ENCODE measurements around the gene NAXD.

GRCh38 chr13:110661256-110661655, 45.9 kb downstream of the NAXD start:
- TF ChIP-seq CTCF (conservative IDR thresholded peaks at IDR 0.05; ENCODE audit: low read depth, low read length) (no peak), EZH2 (IDR thresholded peaks at IDR 0.05; ENCODE audit: low read length, unreplicated experiment) (no peak), EZH2phosphoT487 (IDR thresholded peaks at IDR 0.05; ENCODE audit: borderline replicate concordance, low read length) (no peak)
